Gastrocnemius medialis (tissue), 4 donors: ENCODE data around the gene PAN2.

Source experiments
- POLR2A ChIP-seq, 2 donors: fragments of 450-650 bp; IDR thresholded peaks; one replicate each; pipeline ENCODE4 v1.6.1; 2017; ENCODE audit warnings: antibody characterized with exemption in 2 of 2, mild to moderate bottlenecking in 2 of 2, moderate library complexity in 2 of 2
- TF ChIP-seq, protein P1 (sequence below), 5 experiments: fragments of 450-650 bp in 3 of 5; fragments of 200-600 bp in 2 of 5; sonication (generic) in 2 of 5; IDR thresholded peaks in 4 of 5; conservative IDR thresholded peaks in 1 of 5; 1 replicate in 4 of 5; 2 replicates in 1 of 5; pipeline ENCODE4 v1.5.1; 2016 to 2019; ENCODE audit warnings: antibody characterized with exemption in 5 of 5, mild to moderate bottlenecking in 3 of 5, moderate library complexity in 3 of 5

DNA sequence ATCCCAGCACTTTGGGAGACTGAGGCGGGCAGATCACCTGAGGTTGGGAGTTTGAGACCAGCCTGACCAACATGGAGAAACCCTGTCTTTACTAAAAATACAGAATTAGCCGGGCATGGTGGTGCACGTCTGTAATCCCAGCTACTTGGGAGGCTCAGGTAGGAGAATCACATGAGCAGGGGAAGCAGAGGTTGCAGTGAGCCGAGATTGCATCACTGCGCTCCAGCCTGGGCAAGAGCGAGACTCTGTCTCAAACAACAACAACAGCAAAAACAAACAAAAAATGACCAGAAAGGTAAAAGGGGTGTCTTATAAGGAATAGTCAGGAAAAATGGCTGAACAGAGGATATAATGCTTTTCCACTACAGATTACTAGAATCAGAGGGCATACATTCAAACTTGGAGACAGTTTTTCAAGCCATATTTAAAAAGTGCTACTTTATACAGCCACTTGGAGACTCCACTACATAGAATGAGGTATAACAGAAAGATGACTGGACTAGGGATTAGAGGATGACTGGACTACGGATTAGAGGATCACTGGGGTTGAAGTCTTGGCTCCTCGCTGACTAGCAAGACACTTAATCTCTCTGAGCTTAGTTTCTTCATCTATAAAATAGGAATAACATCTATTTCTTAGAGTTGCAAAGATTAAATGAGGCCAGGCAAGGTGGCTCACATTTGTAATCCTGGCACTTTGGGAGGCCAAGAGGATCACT lies 28.8 kb downstream of the PAN2 start:
- TF ChIP-seq, protein P1, sequence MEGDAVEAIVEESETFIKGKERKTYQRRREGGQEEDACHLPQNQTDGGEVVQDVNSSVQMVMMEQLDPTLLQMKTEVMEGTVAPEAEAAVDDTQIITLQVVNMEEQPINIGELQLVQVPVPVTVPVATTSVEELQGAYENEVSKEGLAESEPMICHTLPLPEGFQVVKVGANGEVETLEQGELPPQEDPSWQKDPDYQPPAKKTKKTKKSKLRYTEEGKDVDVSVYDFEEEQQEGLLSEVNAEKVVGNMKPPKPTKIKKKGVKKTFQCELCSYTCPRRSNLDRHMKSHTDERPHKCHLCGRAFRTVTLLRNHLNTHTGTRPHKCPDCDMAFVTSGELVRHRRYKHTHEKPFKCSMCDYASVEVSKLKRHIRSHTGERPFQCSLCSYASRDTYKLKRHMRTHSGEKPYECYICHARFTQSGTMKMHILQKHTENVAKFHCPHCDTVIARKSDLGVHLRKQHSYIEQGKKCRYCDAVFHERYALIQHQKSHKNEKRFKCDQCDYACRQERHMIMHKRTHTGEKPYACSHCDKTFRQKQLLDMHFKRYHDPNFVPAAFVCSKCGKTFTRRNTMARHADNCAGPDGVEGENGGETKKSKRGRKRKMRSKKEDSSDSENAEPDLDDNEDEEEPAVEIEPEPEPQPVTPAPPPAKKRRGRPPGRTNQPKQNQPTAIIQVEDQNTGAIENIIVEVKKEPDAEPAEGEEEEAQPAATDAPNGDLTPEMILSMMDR (IDR thresholded peaks at IDR 0.05 in 4 of 5, conservative IDR thresholded peaks at IDR 0.05 in 1 of 5), result no peak
- TF ChIP-seq POLR2A (IDR thresholded peaks at IDR 0.05), result no peak
